CD4-positive, alpha-beta T cell treated with Interleukin-2 at 100 ng/mL for 4 hours (primary cell): ENCODE results near the gene SEL1L3.

Experiments
- DNase-seq: peaks from one replicate; pipeline ENCODE4 v3.0.0-alpha.2; 2020; ENCODE audit warnings: low spot score

The SEL1L3 gene

GRCh38 chr4:25749150-25749794 lies 113.5 kb downstream of the SEL1L3 start:
- DNase-seq, result no peak

DNA sequence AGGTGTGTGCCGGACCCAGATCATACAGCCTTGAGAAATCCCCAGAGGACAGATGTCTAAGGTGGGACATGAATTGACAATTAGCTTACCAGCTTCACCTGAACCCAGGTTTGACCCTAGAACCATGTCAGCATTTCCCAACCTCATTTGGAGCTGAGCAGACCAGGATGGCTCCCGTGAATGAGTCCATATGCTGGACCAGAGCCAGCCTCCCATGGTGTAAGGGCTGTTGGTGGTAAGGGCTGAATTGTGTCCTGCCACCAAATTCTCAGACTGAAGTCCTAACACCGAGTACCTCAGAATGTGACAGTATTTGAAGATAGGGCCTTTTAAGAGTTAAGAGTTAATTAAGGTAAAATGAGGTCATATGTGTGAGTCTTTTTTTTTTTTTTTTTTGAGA lies 118.8 kb downstream of the SEL1L3 start:
- no peak for DNase-seq

DNA sequence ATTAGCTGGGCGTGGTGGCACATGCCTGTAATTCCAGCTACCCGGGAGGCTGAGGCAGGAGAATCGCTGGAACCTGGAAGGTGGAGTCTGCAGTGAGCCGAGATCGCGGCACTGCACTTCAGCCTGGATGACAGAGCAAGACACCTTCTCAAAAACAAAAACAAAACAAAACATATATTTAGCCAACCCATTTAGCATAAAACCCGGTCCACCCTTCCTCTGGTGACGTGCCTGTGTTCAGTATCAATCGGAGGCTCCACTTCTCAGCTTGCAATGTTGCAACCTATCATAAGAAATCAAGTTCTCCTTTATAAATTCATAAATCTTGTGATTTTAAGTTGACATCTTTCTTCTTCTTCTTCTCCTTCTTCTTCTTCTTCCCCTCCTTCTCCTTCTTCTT lies 133.2 kb downstream of the SEL1L3 start:
- no peak for DNase-seq

GRCh38 chr4:25728886-25729285 lies 133.9 kb downstream of the SEL1L3 start:
- DNase-seq, result no peak

GRCh38 chr4:25727711-25728493 lies 134.9 kb downstream of the SEL1L3 start:
- DNase-seq, result no peak

DNA sequence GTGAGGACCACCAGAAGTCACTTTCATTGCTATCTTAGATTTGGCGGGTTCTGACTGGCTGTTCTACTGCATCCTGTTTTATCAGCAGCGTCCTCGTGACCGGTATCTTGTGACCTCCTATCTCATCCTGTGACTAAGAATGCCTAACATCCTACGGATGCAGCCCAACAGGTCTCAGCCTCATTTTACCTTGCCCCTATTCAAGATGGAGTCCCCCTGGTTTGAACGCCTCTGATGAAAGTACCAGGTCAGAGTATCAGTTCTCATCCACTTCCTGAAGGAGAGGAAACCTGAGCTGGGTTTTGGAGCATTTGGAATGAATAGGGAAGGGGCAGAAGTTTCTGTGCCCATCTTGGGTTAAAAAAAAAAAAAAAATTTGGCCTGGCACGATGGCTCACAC lies 136.9 kb downstream of the SEL1L3 start:
- DNase-seq, result no peak

- no peak for DNase-seq
Measured at GRCh38 chr4:25723409-25723808, 139.4 kb downstream of the SEL1L3 start.

GRCh38 chr4:25722964-25723363 lies 139.8 kb downstream of the SEL1L3 start:
- DNase-seq, result no peak

DNA sequence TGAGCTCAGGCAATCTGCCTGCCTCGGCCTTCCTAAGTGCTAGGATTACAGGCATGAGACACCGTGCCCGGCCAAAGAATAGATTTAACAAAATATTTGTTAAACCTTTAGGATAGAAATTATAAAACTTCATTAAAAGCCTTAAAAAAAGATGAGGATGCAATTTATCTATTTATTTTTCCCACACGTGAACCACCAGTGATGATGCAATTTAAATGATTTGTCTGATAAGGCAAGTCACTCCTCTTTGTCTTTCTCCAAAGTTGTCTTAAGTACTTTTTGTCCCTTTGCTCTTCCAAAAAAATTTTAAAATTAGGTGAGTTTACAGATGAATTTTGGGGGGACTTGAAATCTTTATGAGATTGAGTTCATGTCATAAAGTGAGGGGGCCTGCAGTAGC lies 149.0 kb downstream of the SEL1L3 start:
- no peak for DNase-seq

GRCh38 chr4:25712611-25713010 lies 150.2 kb downstream of the SEL1L3 start:
- no peak for DNase-seq

DNA sequence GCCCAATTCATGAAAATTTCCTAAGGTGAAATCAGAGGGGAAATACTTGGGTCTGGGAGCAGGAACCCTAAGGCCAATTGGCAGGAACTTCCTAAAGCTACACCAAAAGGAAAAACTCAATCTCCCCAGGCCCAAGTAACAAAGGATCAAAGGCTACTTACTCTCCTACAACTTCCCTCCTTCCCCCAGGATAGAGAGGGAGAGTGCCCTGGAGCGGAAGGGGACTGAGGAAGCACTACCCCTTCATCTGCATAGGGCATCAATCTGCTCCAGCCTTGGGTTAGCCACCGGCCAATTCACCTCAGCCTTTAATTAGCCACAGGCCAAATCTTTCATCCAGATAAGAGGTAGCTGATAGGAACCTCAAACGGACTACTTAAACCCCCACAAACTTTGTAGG lies 152.2 kb downstream of the SEL1L3 start:
- DNase-seq, result no peak

GRCh38 chr4:25704516-25704915 lies 158.3 kb downstream of the SEL1L3 start:
- no peak for DNase-seq

- DNase-seq, result no peak
Measured at GRCh38 chr4:25703731-25704388, 158.9 kb downstream of the SEL1L3 start.

DNA sequence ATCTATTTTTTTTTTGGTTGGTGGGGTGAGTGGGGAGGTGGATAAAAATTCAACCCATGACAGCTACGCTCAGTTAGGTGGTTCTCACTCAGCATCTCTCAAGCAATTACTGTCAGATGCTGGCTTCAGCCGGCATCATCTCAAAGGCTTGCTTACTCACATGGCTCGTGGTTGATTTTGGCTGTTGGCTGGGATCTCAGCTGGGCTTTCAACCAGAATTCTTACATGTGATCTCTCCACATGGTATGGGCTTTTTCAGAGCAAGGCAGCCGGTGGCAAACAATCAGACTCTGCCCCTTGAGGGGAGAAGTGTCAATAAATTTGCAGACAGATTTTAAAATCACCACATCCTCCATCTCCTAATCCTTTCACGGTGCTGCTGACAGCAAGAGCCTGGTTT lies 159.9 kb downstream of the SEL1L3 start:
- DNase-seq, result no peak

DNA sequence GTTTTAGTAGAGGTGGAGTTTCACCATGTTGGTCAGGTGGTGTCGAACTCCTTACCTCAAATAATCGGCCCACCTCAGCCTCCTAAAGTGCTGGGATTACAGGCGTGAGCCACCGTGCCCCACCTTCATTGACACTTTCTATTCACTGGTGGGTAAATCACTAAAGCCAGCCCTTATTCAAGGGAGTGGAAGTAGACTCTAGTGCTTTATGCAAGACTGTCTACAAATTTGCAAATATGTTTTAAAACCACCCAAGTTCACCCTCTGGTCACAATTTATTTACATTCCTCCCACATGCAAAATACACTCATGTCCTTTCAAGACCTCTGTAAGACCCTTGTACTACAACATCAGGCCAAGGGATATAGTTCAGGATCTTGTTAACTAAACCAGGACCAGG lies 162.1 kb downstream of the SEL1L3 start:
- no peak for DNase-seq

DNA sequence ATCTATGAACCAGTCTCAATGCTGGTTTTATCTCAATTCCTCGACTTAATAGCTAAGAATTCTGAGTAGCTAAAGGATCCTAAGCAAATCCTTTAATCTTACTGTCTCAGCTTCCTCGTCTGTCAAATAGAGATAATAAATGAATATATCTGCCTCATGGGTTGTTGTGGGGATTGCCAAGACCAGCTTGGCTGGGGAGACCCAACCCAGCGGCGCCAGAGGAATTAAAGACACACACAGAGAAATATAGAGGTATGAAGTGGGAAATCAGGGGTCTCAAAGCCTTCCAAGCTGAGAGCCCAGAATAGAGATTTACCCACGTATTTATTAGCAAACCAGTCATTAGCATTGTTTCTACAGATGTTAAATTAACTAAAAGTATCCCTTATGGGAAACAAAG lies 165.3 kb downstream of the SEL1L3 start:
- DNase-seq, result no peak
